ENCODE measurements around the gene LDLRAD4.

LDLRAD4 gene

DNA sequence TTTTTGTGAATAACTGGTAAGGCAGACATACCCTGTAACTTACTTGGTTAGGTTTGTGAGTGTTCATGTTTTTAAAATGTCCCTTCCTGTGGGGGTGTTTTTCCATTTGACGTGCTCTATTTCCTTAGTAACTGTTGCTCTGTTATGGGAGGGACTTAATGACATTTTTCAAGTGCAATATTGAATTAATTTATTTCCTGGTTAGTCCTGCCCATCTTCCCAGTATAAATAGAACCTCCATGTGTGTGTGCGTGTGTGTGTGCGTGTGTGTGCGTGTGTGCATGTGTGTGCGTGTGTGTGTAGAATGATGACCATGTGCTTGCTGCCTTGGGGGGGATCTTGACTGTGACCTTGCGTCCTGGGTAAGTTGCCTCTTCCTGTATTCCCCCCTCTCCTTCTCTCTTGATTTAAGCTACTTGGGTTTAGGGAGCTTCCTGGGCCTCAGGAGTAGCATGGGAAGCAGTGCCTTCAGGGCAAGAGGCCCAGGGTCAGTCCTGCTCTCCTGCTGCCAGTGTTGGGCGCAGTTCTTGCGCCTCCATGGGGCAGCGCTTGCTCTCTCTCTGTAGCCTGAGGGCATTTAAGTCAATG lies 163.9 kb downstream of the LDLRAD4 start:
- TF ChIP-seq TAF1 (IDR thresholded peaks at IDR 0.05; ENCODE audit: low read depth), result no peak
- TF ChIP-seq, protein P1, sequence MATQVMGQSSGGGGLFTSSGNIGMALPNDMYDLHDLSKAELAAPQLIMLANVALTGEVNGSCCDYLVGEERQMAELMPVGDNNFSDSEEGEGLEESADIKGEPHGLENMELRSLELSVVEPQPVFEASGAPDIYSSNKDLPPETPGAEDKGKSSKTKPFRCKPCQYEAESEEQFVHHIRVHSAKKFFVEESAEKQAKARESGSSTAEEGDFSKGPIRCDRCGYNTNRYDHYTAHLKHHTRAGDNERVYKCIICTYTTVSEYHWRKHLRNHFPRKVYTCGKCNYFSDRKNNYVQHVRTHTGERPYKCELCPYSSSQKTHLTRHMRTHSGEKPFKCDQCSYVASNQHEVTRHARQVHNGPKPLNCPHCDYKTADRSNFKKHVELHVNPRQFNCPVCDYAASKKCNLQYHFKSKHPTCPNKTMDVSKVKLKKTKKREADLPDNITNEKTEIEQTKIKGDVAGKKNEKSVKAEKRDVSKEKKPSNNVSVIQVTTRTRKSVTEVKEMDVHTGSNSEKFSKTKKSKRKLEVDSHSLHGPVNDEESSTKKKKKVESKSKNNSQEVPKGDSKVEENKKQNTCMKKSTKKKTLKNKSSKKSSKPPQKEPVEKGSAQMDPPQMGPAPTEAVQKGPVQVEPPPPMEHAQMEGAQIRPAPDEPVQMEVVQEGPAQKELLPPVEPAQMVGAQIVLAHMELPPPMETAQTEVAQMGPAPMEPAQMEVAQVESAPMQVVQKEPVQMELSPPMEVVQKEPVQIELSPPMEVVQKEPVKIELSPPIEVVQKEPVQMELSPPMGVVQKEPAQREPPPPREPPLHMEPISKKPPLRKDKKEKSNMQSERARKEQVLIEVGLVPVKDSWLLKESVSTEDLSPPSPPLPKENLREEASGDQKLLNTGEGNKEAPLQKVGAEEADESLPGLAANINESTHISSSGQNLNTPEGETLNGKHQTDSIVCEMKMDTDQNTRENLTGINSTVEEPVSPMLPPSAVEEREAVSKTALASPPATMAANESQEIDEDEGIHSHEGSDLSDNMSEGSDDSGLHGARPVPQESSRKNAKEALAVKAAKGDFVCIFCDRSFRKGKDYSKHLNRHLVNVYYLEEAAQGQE (IDR thresholded peaks at IDR 0.05; ENCODE audit: low read depth), result no peak
- TF ChIP-seq FOXM1 (IDR thresholded peaks at IDR 0.05; ENCODE audit: borderline replicate concordance, low read depth), result no peak
- TF ChIP-seq YY1 (IDR thresholded peaks at IDR 0.05; ENCODE audit: low read depth), result no peak
- no peak for TF ChIP-seq TCF12 (IDR thresholded peaks at IDR 0.05; ENCODE audit: low read depth)
- no peak for TF ChIP-seq CREB1 (IDR thresholded peaks at IDR 0.05; ENCODE audit: low read depth)
- TF ChIP-seq, protein P2, sequence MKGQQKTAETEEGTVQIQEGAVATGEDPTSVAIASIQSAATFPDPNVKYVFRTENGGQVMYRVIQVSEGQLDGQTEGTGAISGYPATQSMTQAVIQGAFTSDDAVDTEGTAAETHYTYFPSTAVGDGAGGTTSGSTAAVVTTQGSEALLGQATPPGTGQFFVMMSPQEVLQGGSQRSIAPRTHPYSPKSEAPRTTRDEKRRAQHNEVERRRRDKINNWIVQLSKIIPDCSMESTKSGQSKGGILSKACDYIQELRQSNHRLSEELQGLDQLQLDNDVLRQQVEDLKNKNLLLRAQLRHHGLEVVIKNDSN (IDR thresholded peaks at IDR 0.05), result no peak
- TF ChIP-seq, protein P3, sequence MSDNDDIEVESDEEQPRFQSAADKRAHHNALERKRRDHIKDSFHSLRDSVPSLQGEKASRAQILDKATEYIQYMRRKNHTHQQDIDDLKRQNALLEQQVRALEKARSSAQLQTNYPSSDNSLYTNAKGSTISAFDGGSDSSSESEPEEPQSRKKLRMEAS (IDR thresholded peaks at IDR 0.05), result no peak

DNA sequence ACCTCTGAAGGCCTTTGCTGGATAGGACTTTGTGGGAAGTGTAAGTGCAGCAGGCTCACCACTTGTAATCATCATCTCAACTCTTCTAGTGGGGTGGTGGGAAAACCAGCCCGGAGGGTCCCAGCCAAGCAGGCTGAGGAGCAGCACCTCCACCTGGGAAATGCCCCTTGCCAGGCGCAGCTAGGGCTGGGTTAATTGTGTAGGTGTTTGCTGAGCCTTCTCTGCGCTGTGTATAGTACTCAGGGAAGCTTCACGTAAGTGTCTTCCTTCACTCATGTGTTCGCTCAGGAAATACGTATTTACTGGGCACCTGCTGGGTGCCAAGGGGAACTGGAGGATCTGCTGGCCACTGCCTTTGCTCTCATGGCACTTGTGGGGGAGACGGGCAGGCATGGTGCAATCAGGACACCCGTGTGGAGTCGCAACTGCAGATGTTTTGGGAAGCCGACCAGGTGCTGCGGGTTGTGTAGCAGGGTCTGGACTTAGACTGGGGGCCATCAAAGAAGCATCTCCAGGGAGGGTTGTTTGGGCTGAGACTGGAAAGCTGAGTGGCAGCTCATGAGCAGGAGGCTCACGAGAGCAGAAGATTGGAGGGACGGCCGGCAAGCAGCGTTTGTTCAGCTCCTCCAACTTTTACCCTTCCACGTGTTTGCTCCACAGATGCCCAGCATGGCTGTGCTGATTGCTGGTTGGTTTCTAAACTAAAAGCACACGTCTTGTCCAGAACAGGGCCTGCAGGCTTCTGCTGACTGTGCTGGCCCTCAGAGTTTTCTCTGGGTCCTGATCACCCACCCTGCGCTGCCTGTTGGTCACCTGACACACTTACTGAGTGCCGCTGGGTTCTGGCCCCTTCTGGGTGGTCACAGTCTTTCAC lies 164.6 kb downstream of the LDLRAD4 start:
- TF ChIP-seq, protein P1 (IDR thresholded peaks at IDR 0.05; ENCODE audit: low read depth), result no peak
- TF ChIP-seq, protein P2 (IDR thresholded peaks at IDR 0.05), result no peak
- TF ChIP-seq RAD21 (IDR thresholded peaks at IDR 0.05; ENCODE audit: low read depth) (no peak), CEBPB (IDR thresholded peaks at IDR 0.05) (no peak), EGR1 (IDR thresholded peaks at IDR 0.05) (no peak), TAF1 (IDR thresholded peaks at IDR 0.05; ENCODE audit: low read depth) (no peak), FOXM1 (IDR thresholded peaks at IDR 0.05; ENCODE audit: borderline replicate concordance, low read depth) (no peak), NFIC (IDR thresholded peaks at IDR 0.05) (no peak), CREB1 (IDR thresholded peaks at IDR 0.05; ENCODE audit: low read depth) (no peak)

DNA sequence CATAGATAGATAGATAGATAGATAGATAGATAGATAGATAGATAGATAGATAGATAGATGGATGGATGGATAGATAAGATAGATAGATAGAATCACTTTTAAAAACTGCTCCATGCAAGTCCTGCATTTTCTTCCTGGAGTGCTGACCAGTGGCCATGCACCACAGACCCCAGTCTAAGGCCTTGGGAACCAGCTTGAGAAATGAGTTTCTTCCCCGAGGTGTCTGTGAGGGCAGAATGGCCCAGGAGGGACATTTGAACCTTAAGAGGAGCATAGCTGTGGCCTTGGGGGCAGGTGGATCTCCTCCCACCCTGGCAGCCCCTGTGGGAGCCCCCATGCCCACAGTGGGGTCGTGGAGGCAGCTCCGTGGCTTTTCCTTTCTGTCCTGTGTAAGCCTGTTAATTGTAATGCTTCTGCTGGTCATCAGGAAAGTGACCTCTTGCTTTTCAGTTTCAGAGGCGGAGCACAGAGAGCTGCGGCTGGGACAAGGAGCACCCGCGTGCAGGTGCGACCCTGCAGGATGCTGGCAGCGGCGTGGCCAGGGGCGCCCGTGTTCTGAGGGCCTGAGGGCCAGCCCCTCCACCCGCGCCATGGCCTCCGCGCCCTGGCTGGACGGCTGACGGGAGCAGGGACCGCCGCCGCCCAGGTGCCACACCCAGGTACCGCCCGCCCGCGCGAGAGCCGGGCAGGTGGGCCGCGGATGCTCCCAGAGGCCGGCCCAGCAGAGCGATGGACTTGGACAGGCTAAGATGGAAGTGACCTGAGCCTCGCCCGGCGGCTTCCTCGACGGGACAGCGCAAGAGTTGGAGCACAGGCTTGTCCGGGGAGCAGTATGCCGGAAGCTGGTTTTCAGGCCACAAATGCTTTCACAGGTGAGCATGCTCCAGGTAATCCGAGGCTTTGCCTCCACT lies 168.6 kb downstream of the LDLRAD4 start:
- no peak for TF ChIP-seq CEBPB (IDR thresholded peaks at IDR 0.05)
- TF ChIP-seq TEAD4 (IDR thresholded peaks at IDR 0.05), result no peak
- TF ChIP-seq RAD21 (IDR thresholded peaks at IDR 0.05; ENCODE audit: low read depth), result no peak
- no peak for TF ChIP-seq ZBTB7A (IDR thresholded peaks at IDR 0.05; ENCODE audit: low read depth)
- no peak for TF ChIP-seq CREB1 (IDR thresholded peaks at IDR 0.05; ENCODE audit: low read depth)
- TF ChIP-seq TAF1 (IDR thresholded peaks at IDR 0.05; ENCODE audit: low read depth), result no peak
- TF ChIP-seq EGR1 (IDR thresholded peaks at IDR 0.05), result no peak
- TF ChIP-seq EP300 (IDR thresholded peaks at IDR 0.05; ENCODE audit: borderline replicate concordance), result no peak
- TF ChIP-seq, protein P2 (IDR thresholded peaks at IDR 0.05), result no peak
- no peak for TF ChIP-seq YY1 (IDR thresholded peaks at IDR 0.05; ENCODE audit: low read depth)
- no peak for TF ChIP-seq NFIC (IDR thresholded peaks at IDR 0.05)
- TF ChIP-seq, protein P1 (IDR thresholded peaks at IDR 0.05; ENCODE audit: low read depth), result no peak
- TF ChIP-seq FOXM1 (IDR thresholded peaks at IDR 0.05; ENCODE audit: borderline replicate concordance, low read depth), result no peak
- TF ChIP-seq, protein P3 (IDR thresholded peaks at IDR 0.05), result no peak
- TF ChIP-seq TCF12 (IDR thresholded peaks at IDR 0.05; ENCODE audit: low read depth), result no peak
